ENCODE data around the gene MGAT4B. TPM values are rescaled to one million over a fixed set of nuclear protein-coding genes. Genes with fewer than 3 reads are reported as not detected.

The MGAT4B gene
- total and polyA plus RNA-seq, 2 of the 13 experiments (the other 11 are each of a cell fraction or from before 2014, with no cell fraction given), result 93.5 to 130 TPM

DNA sequence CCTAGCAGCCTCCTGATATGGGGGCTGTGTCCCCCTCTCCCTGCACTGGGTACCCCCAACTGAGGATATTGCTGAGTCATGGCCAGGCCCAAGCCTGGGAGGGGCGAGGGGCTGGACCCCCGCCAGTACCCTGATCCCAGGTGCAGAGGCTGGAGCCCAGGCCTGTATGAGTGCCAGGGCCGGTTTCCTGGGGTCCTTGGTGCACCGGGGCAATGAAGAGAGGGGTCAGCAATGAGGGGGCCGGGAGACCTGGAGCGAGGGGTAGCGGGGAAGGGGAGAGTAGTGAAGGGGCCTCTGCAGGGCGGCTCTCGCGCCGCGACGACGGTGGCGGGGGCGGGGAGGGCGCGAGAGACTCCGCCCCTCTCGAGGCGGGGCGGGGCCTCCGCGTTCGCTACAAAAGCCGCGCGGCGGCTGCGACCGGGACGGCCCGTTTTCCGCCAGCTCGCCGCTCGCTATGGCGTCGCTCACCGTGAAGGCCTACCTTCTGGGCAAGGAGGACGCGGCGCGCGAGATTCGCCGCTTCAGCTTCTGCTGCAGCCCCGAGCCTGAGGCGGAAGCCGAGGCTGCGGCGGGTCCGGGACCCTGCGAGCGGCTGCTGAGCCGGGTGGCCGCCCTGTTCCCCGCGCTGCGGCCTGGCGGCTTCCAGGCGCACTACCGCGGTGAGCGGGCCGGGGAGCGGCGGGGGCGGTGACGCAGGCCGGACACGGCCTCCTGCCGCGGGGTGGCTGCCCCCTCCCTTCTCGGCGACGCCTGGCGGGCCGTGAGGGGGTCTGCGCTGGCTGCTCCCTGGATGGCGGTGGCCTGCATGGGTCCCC is 14.0 kb upstream of the MGAT4B start, which contains the start of gene SQSTM1 (continued):
- TF ChIP-seq THAP11 (CRISPR knock-in tag; IDR thresholded peaks at IDR 0.05) (peak; percentile 65; the same call in 1 of the 2 replicates), SP1 (IDR thresholded peaks at IDR 0.05) (no peak), SP1 (CRISPR knock-in tag; IDR thresholded peaks at IDR 0.05) (peak; percentile 60), CREB1 (IDR thresholded peaks at IDR 0.05) (no peak), CREB1 (CRISPR knock-in tag; IDR thresholded peaks at IDR 0.05) (no peak), ZFP62 (CRISPR knock-in tag; IDR thresholded peaks at IDR 0.05) (no peak), ZNF746 (CRISPR knock-in tag; IDR thresholded peaks at IDR 0.05) (no peak), ZNF883 (CRISPR knock-in tag; IDR thresholded peaks at IDR 0.05; ENCODE audit: not compliant biosample characterization) (no peak), GZF1 (CRISPR knock-in tag; IDR thresholded peaks at IDR 0.05) (no peak; the same call in 1 of the 2 replicates), SAP130 (CRISPR knock-in tag; IDR thresholded peaks at IDR 0.05; ENCODE audit: low read depth) (peak; percentile 74), MTF1 (CRISPR knock-in tag; IDR thresholded peaks at IDR 0.05) (no peak), ZNF552 (CRISPR knock-in tag; IDR thresholded peaks at IDR 0.05; ENCODE audit: borderline replicate concordance) (no peak), ZNF44 (CRISPR knock-in tag; IDR thresholded peaks at IDR 0.05) (no peak), ZNF549 (CRISPR knock-in tag; IDR thresholded peaks at IDR 0.05) (no peak), PHF20 (CRISPR knock-in tag; IDR thresholded peaks at IDR 0.05) (no peak), ARNT (IDR thresholded peaks at IDR 0.05) (no peak), KDM1A (CRISPR knock-in tag; IDR thresholded peaks at IDR 0.05) (no peak), ZSCAN9 (CRISPR knock-in tag; IDR thresholded peaks at IDR 0.05; ENCODE audit: borderline replicate concordance) (peak; percentile 61; the same call in 1 of the 2 replicates), ELF3 (CRISPR knock-in tag; IDR thresholded peaks at IDR 0.05) (0 out of 2 replicates have a peak, but pooled peaks have one; percentile 51), SOX5 (CRISPR knock-in tag; IDR thresholded peaks at IDR 0.05; ENCODE audit: borderline replicate concordance) (no peak), ZNF629 (CRISPR knock-in tag; conservative IDR thresholded peaks at IDR 0.05) (no peak; the same call in 1 of the 2 replicates), ZNF451 (CRISPR knock-in tag; IDR thresholded peaks at IDR 0.05) (no peak), ZNF543 (CRISPR knock-in tag; IDR thresholded peaks at IDR 0.05) (no peak), KDM5B (CRISPR knock-in tag; IDR thresholded peaks at IDR 0.05; ENCODE audit: borderline replicate concordance) (peak; percentile 67), IRX3 (CRISPR knock-in tag; IDR thresholded peaks at IDR 0.05; ENCODE audit: borderline replicate concordance, low read depth) (no peak), KLF16 (CRISPR knock-in tag; IDR thresholded peaks at IDR 0.05) (no peak; a peak in 1 of 4 replicates)
- TF ChIP-seq, protein P1, sequence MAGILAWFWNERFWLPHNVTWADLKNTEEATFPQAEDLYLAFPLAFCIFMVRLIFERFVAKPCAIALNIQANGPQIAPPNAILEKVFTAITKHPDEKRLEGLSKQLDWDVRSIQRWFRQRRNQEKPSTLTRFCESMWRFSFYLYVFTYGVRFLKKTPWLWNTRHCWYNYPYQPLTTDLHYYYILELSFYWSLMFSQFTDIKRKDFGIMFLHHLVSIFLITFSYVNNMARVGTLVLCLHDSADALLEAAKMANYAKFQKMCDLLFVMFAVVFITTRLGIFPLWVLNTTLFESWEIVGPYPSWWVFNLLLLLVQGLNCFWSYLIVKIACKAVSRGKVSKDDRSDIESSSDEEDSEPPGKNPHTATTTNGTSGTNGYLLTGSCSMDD (CRISPR knock-in tag; IDR thresholded peaks at IDR 0.05), result no peak
- TF ChIP-seq, protein P2, sequence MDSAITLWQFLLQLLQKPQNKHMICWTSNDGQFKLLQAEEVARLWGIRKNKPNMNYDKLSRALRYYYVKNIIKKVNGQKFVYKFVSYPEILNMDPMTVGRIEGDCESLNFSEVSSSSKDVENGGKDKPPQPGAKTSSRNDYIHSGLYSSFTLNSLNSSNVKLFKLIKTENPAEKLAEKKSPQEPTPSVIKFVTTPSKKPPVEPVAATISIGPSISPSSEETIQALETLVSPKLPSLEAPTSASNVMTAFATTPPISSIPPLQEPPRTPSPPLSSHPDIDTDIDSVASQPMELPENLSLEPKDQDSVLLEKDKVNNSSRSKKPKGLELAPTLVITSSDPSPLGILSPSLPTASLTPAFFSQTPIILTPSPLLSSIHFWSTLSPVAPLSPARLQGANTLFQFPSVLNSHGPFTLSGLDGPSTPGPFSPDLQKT (CRISPR knock-in tag; IDR thresholded peaks at IDR 0.05; ENCODE audit: borderline replicate concordance), result no peak
- TF ChIP-seq, protein P3, sequence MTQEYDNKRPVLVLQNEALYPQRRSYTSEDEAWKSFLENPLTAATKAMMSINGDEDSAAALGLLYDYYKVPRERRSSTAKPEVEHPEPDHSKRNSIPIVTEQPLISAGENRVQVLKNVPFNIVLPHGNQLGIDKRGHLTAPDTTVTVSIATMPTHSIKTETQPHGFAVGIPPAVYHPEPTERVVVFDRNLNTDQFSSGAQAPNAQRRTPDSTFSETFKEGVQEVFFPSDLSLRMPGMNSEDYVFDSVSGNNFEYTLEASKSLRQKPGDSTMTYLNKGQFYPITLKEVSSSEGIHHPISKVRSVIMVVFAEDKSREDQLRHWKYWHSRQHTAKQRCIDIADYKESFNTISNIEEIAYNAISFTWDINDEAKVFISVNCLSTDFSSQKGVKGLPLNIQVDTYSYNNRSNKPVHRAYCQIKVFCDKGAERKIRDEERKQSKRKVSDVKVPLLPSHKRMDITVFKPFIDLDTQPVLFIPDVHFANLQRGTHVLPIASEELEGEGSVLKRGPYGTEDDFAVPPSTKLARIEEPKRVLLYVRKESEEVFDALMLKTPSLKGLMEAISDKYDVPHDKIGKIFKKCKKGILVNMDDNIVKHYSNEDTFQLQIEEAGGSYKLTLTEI (CRISPR knock-in tag; conservative IDR thresholded peaks at IDR 0.05), result no peak
- TF ChIP-seq, protein P4, sequence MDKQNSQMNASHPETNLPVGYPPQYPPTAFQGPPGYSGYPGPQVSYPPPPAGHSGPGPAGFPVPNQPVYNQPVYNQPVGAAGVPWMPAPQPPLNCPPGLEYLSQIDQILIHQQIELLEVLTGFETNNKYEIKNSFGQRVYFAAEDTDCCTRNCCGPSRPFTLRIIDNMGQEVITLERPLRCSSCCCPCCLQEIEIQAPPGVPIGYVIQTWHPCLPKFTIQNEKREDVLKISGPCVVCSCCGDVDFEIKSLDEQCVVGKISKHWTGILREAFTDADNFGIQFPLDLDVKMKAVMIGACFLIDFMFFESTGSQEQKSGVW (CRISPR knock-in tag; IDR thresholded peaks at IDR 0.05; ENCODE audit: borderline replicate concordance), result no peak

All from HepG2 (cell line).